CD4-positive, alpha-beta memory T cell (primary cell): ENCODE results near the gene ERC1. TPM values are rescaled to one million over a fixed set of nuclear protein-coding genes. Genes with fewer than 3 reads are reported as not detected.
A peak's percentile ranks its signal among the peaks of the same experiment; 100 is the strongest.

Experiments used
- CTCF ChIA-PET: fragments of 350-600 bp; sonication (Branson Sonifier 250); formaldehyde crosslinking; loops from one replicate; lab custom pipeline; 2021; ENCODE audit warnings: inconsistent platforms; ENCODE audit not compliant: partially characterized antibody; lab: Charles Lee
- POLR2A ChIA-PET: fragments of 350-600 bp; sonication (Branson Sonifier 250); formaldehyde crosslinking; loops from one replicate; lab custom pipeline; 2021; ENCODE audit not compliant: partially characterized antibody; lab: Charles Lee
- DNase-seq, 5 donors: peaks; one replicate each; pipeline versions ENCODE4 v3.0.0 to v3.0.0-alpha.2; 2020 to 2022; ENCODE audit warnings: mixed read lengths in 1 of 5
- H3K27ac ChIP-seq: one replicate; pipeline ENCODE4 v1.7.0; 2013; ENCODE audit warnings: low read depth, low read length
- H3K27me3 ChIP-seq: 2 replicates; pipeline ENCODE4 v1.7.0; 2013; ENCODE audit warnings: mild to moderate bottlenecking, low read length, moderate library complexity; ENCODE audit not compliant: insufficient read depth
- H3K36me3 ChIP-seq: 2 replicates; pipeline ENCODE4 v1.7.0; 2013; ENCODE audit warnings: mild to moderate bottlenecking, low read length, moderate library complexity; ENCODE audit not compliant: insufficient read depth
- H3K4me1 ChIP-seq: 2 replicates; pipeline ENCODE4 v1.7.0; 2013; ENCODE audit warnings: mild to moderate bottlenecking, low read length, moderate library complexity; ENCODE audit not compliant: insufficient read depth
- H3K4me3 ChIP-seq, 2 donors: one replicate each; pipeline ENCODE4 v1.7.0; 2013; ENCODE audit warnings: low read length in 2 of 2, mild to moderate bottlenecking in 1 of 2
- H3K9me3 ChIP-seq, 2 donors: one replicate each; pipeline ENCODE4 v1.7.0; 2013; ENCODE audit warnings: low read length in 2 of 2, control low read depth in 1 of 2; ENCODE audit not compliant: control insufficient read depth in 1 of 2
- H3K27ac Mint-ChIP-seq, 7 donors: one replicate each; pipeline ENCODE4 v1.8.0; 2020 to 2021; ENCODE audit warnings: mixed read lengths in 7 of 7, mild to moderate bottlenecking in 6 of 7, inconsistent platforms in 3 of 7, moderate library complexity in 3 of 7
- H3K27me3 Mint-ChIP-seq, 2 donors: one replicate each; pipeline ENCODE4 v1.8.0; 2020 to 2021; ENCODE audit warnings: mixed read lengths in 2 of 2
- H3K36me3 Mint-ChIP-seq, 2 donors: one replicate each; pipeline ENCODE4 v1.8.0; 2020 to 2021; ENCODE audit warnings: mixed read lengths in 2 of 2, inconsistent platforms in 1 of 2, mild to moderate bottlenecking in 1 of 2
- H3K4me1 Mint-ChIP-seq, 4 donors: one replicate each; pipeline ENCODE4 v1.8.0; 2020 to 2021; ENCODE audit warnings: mixed read lengths in 4 of 4, mild to moderate bottlenecking in 1 of 4
- H3K4me3 Mint-ChIP-seq, 8 donors: one replicate each; pipeline ENCODE4 v1.8.0; 2020 to 2021; ENCODE audit warnings: mixed read lengths in 8 of 8, mild to moderate bottlenecking in 7 of 8, moderate library complexity in 6 of 8, inconsistent platforms in 3 of 8
- H3K9me3 Mint-ChIP-seq, 8 donors: one replicate each; pipeline ENCODE4 v1.8.0; 2020 to 2021; ENCODE audit warnings: mixed read lengths in 8 of 8, mild to moderate bottlenecking in 5 of 8, inconsistent platforms in 3 of 8, moderate library complexity in 1 of 8
- intact Hi-C: fragments of 100-400 bp; cut with micrococcal nuclease; formaldehyde crosslinking; loops from one replicate; pipeline ENCODE4 v1.15.1; 2023
- polyA plus RNA-seq, 2 donors: library from polyadenylated mRNA; unstranded; fragments of 300-500 nt; fragmentation: Illumina TruSeq; gene quantifications; one replicate each; pipeline ENCODE4 v1.2.3, GENCODE V29; 2021
- total RNA-seq, 2 experiments: library from RNA; stranded (reverse); gene quantifications; one replicate each; pipeline ENCODE4 v1.2.3, GENCODE V29; 2021

The ERC1 gene
- total and polyA plus RNA-seq, 4 experiments from 2014 or later = 4.0 to 41.7 (median 28.7) TPM

- H3K4me1 Mint-ChIP-seq = peaks cover 0 to 8% (median 3%) of the 10 kb centered on the region in 4 donors
- peak overlapping the region in 6 of 8 donors; percentile 26 to 76 (median 65) for H3K4me3 Mint-ChIP-seq
- no peaks in the 10 kb centered on the region for H3K9me3 ChIP-seq
- H3K4me1 ChIP-seq = peaks cover 15% of the 10 kb centered on the region
- no peak overlapping the region for H3K4me3 ChIP-seq
- intact Hi-C loops = no loop called here
- H3K9me3 Mint-ChIP-seq = no peaks in the 10 kb centered on the region
- H3K27me3 Mint-ChIP-seq = no peaks in the 10 kb centered on the region
- H3K36me3 ChIP-seq = no peaks in the 10 kb centered on the region
- ChIA-PET POLR2A (no interaction called here), CTCF (no interaction called here)
- H3K27me3 ChIP-seq = no peaks in the 10 kb centered on the region
- DNase-seq = peak; percentile 7 to 52 (median 30)
- peak overlapping the region in 5 of 7 donors; percentile 25 to 86 (median 68) for H3K27ac Mint-ChIP-seq
- peaks cover 4 to 13% of the 10 kb centered on the region in 2 donors for H3K36me3 Mint-ChIP-seq
- H3K27ac ChIP-seq = no peak overlapping the region
Measured at GRCh38 chr12:1473418-1473817, 482.4 kb downstream of the ERC1 start.

GRCh38 chr12:1474041-1474573 lies 483.1 kb downstream of the ERC1 start:
- Histone ChIP-seq H3K9me3 (no peaks in the 10 kb centered on the region), H3K4me3 (no peak overlapping the region), H3K4me1 (peaks cover 15% of the 10 kb centered on the region), H3K27me3 (no peaks in the 10 kb centered on the region), H3K27ac (no peak overlapping the region), H3K36me3 (no peaks in the 10 kb centered on the region)
- Mint-ChIP-seq H3K4me1 (peaks cover 0 to 8% (median 3%) of the 10 kb centered on the region in 4 donors), H3K27ac (no peak overlapping the region), H3K36me3 (peaks cover 4 to 9% of the 10 kb centered on the region in 2 donors), H3K4me3 (no peak overlapping the region), H3K27me3 (no peaks in the 10 kb centered on the region), H3K9me3 (no peaks in the 10 kb centered on the region)
- intact Hi-C loops = no loop called here
- no peak for DNase-seq
- ChIA-PET POLR2A (no interaction called here), CTCF (interaction anchor here (2.3 kb wide), 1 partner anchor 356 kb away, joined by 10 read pairs; no protein-coding TSS in a partner anchor)

GRCh38 chr12:1474574-1475153 lies 483.6 kb downstream of the ERC1 start:
- Mint-ChIP-seq H3K9me3 (no peaks in the 10 kb centered on the region), H3K27me3 (no peaks in the 10 kb centered on the region), H3K27ac (no peak overlapping the region), H3K4me1 (peaks cover 0 to 8% (median 3%) of the 10 kb centered on the region in 4 donors), H3K4me3 (no peak overlapping the region), H3K36me3 (peaks cover 4 to 9% of the 10 kb centered on the region in 2 donors)
- intact Hi-C loops = no loop called here
- no peak overlapping the region for H3K27ac ChIP-seq
- H3K36me3 ChIP-seq = no peaks in the 10 kb centered on the region
- ChIA-PET CTCF (interaction anchor here (2.3 kb wide), 1 partner anchor 357 kb away, joined by 10 read pairs; no protein-coding TSS in a partner anchor), POLR2A (no interaction called here)
- no peak for DNase-seq
- H3K4me1 ChIP-seq = peaks cover 15% of the 10 kb centered on the region
- H3K9me3 ChIP-seq = no peaks in the 10 kb centered on the region
- H3K4me3 ChIP-seq = no peak overlapping the region
- H3K27me3 ChIP-seq = no peaks in the 10 kb centered on the region

GRCh38 chr12:1479645-1480044 lies 488.6 kb downstream of the ERC1 start:
- intact Hi-C loops = no loop called here
- no peaks in the 10 kb centered on the region for H3K27me3 ChIP-seq
- ChIA-PET CTCF (interaction anchor here (1.1 kb wide), 1 partner anchor 103 kb away, joined by 3 read pairs; no protein-coding TSS in a partner anchor), POLR2A (no interaction called here)
- no peaks in the 10 kb centered on the region for H3K27me3 Mint-ChIP-seq
- no peaks in the 10 kb centered on the region for H3K9me3 Mint-ChIP-seq
- H3K27ac ChIP-seq = no peak overlapping the region
- H3K27ac Mint-ChIP-seq = no peak overlapping the region
- no peak for DNase-seq
- no peaks in the 10 kb centered on the region for H3K4me1 Mint-ChIP-seq
- H3K36me3 ChIP-seq = no peaks in the 10 kb centered on the region
- H3K4me3 ChIP-seq = no peak overlapping the region
- no peak overlapping the region for H3K4me3 Mint-ChIP-seq
- peaks cover 0 to 3% of the 10 kb centered on the region in 2 donors for H3K36me3 Mint-ChIP-seq
- no peaks in the 10 kb centered on the region for H3K9me3 ChIP-seq
- no peaks in the 10 kb centered on the region for H3K4me1 ChIP-seq

GRCh38 chr12:1481326-1481725 lies 490.3 kb downstream of the ERC1 start:
- H3K4me1 ChIP-seq = no peaks in the 10 kb centered on the region
- no peak for DNase-seq
- H3K27ac Mint-ChIP-seq = no peak overlapping the region
- no peaks in the 10 kb centered on the region for H3K27me3 ChIP-seq
- no peaks in the 10 kb centered on the region for H3K9me3 ChIP-seq
- intact Hi-C loops = no loop called here
- no peaks in the 10 kb centered on the region for H3K4me1 Mint-ChIP-seq
- no peaks in the 10 kb centered on the region for H3K9me3 Mint-ChIP-seq
- no peaks in the 10 kb centered on the region for H3K36me3 ChIP-seq
- H3K4me3 Mint-ChIP-seq = no peak overlapping the region
- H3K4me3 ChIP-seq = no peak overlapping the region
- H3K36me3 Mint-ChIP-seq = peaks cover 0 to 3% of the 10 kb centered on the region in 2 donors
- CTCF ChIA-PET = no interaction called here
- POLR2A ChIA-PET = no interaction called here
- no peaks in the 10 kb centered on the region for H3K27me3 Mint-ChIP-seq
- H3K27ac ChIP-seq = no peak overlapping the region

GRCh38 chr12:1481906-1482305 lies 490.9 kb downstream of the ERC1 start:
- H3K27me3 ChIP-seq = no peaks in the 10 kb centered on the region
- Mint-ChIP-seq H3K4me3 (peak overlapping the region in 1 of 8 donors; percentile 18), H3K27me3 (no peaks in the 10 kb centered on the region), H3K36me3 (peaks cover 0 to 3% of the 10 kb centered on the region in 2 donors), H3K4me1 (peaks cover 0 to 1% (median 0%) of the 10 kb centered on the region in 4 donors), H3K9me3 (no peaks in the 10 kb centered on the region), H3K27ac (no peak overlapping the region)
- no peak overlapping the region for H3K27ac ChIP-seq
- no peak overlapping the region for H3K4me3 ChIP-seq
- no peaks in the 10 kb centered on the region for H3K4me1 ChIP-seq
- no peak for DNase-seq
- intact Hi-C loops = no loop called here
- no peaks in the 10 kb centered on the region for H3K9me3 ChIP-seq
- ChIA-PET POLR2A (no interaction called here), CTCF (no interaction called here)
- H3K36me3 ChIP-seq = no peaks in the 10 kb centered on the region

GRCh38 chr12:1488908-1489381 lies 497.9 kb downstream of the ERC1 start:
- no peaks in the 10 kb centered on the region for H3K27me3 Mint-ChIP-seq
- DNase-seq = peak in 4 of 5 donors; percentile 24 to 34 (median 30)
- peaks cover 11% of the 10 kb centered on the region for H3K36me3 ChIP-seq
- no peaks in the 10 kb centered on the region for H3K27me3 ChIP-seq
- H3K4me3 ChIP-seq = no peak overlapping the region
- intact Hi-C loops = no loop called here
- ChIA-PET CTCF (interaction anchor here (1.3 to 3.2 kb wide), 2 partner anchors 340 to 371 kb away, joined by 3 to 10 read pairs; no protein-coding TSS in a partner anchor), POLR2A (no interaction called here)
- H3K27ac ChIP-seq = no peak overlapping the region
- no peaks in the 10 kb centered on the region for H3K9me3 Mint-ChIP-seq
- H3K4me1 Mint-ChIP-seq = peaks cover 13 to 15% (median 15%) of the 10 kb centered on the region in 4 donors
- H3K4me1 ChIP-seq = peaks cover 14% of the 10 kb centered on the region
- H3K4me3 Mint-ChIP-seq = peak overlapping the region; percentile 15 to 81 (median 52)
- H3K9me3 ChIP-seq = no peaks in the 10 kb centered on the region
- peak overlapping the region in 6 of 7 donors; percentile 71 to 93 (median 87) for H3K27ac Mint-ChIP-seq
- H3K36me3 Mint-ChIP-seq = peaks cover 27 to 35% of the 10 kb centered on the region in 2 donors
